ENCODE measurements around the gene ITGB4.

GRCh38 chr17:75803883-75804282 lies 82.6 kb downstream of the ITGB4 start:
- no peak for TF ChIP-seq CTCF (IDR thresholded peaks at IDR 0.05; ENCODE audit: borderline replicate concordance, extremely low read depth, low read length, poor library complexity, severe bottlenecking)
- no peak for TF ChIP-seq EZH2 (IDR thresholded peaks at IDR 0.05; ENCODE audit: borderline replicate concordance, low read depth, low read length, severe bottlenecking)
